ENCODE results near the gene NFATC2. TPM values are rescaled to one million over a fixed set of nuclear protein-coding genes. Genes with fewer than 3 reads are reported as not detected.

Gene NFATC2
- total and polyA plus RNA-seq, 9 donors: 2.2 to 9.4 (median 5.1) TPM

DNA sequence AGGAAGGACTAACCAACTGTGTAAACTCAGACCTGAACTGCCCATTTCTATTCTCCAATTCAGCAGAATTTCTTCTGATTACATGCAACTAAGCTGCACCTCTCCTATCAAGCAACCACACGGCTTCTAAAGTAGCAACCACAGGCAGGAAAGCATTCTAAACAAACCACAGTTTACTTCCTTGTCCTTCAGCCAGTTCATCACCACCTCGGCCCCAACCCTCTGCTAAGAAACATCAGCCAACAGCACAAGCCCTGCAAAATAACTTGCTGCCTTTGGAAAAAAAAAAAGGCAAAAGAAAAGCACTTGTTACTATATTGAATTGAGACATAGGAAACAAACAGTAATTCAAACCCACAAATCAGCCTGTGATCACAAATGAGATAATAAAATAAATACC, 140.3 kb downstream of the NFATC2 start:
- intact Hi-C loops (cut with DNase I): no loop called here
- no peak for TF ChIP-seq EP300 (IDR thresholded peaks at IDR 0.05)
- TF ChIP-seq, protein P1, sequence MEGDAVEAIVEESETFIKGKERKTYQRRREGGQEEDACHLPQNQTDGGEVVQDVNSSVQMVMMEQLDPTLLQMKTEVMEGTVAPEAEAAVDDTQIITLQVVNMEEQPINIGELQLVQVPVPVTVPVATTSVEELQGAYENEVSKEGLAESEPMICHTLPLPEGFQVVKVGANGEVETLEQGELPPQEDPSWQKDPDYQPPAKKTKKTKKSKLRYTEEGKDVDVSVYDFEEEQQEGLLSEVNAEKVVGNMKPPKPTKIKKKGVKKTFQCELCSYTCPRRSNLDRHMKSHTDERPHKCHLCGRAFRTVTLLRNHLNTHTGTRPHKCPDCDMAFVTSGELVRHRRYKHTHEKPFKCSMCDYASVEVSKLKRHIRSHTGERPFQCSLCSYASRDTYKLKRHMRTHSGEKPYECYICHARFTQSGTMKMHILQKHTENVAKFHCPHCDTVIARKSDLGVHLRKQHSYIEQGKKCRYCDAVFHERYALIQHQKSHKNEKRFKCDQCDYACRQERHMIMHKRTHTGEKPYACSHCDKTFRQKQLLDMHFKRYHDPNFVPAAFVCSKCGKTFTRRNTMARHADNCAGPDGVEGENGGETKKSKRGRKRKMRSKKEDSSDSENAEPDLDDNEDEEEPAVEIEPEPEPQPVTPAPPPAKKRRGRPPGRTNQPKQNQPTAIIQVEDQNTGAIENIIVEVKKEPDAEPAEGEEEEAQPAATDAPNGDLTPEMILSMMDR (IDR thresholded peaks at IDR 0.05): no peak
- TF ChIP-seq POLR2A (IDR thresholded peaks at IDR 0.05): no peak
- no peaks in the 10 kb centered on the region for H3K36me3 ChIP-seq
- H3K27ac ChIP-seq: no peak overlapping the region
- no peak for DNase-seq
- 29 to 46% (median 39%) methylated on average over 2 of the region's 2 CpGs for WGBS, 3 donors
- H3K4me1 ChIP-seq (ENCODE audit: insufficient read depth): no peaks in the 10 kb centered on the region
- H3K4me3 ChIP-seq: no peak overlapping the region
- H3K27me3 ChIP-seq: no peaks in the 10 kb centered on the region
- no peaks in the 10 kb centered on the region for H3K9me3 ChIP-seq

DNA sequence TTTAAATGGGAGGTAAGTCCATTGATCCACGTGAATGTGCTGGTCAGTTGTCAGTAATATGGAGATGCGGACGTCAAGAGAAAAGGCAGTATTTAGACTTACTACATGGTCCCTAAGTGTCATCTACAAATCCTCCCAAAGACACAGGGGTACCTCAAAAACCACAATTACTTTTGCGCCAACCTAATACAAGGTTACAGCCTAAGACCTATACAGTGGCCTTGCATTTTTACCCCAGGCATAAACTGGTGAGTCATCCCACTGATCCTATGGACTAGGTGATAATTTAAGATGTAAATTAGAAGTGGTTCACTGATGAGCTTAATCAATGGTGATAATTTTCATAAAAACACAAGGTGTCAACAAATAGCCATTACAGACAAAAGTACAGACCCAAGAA, 141.0 kb downstream of the NFATC2 start:
- Histone ChIP-seq H3K4me1 (ENCODE audit: insufficient read depth) (peaks cover 2% of the 10 kb centered on the region), H3K36me3 (no peaks in the 10 kb centered on the region), H3K27me3 (no peaks in the 10 kb centered on the region), H3K4me3 (no peak overlapping the region), H3K27ac (no peak overlapping the region), H3K9me3 (no peaks in the 10 kb centered on the region)
- DNase-seq: no peak
- intact Hi-C loops (cut with DNase I): no loop called here
- TF ChIP-seq EP300 (IDR thresholded peaks at IDR 0.05): no peak
- TF ChIP-seq, protein P1 (IDR thresholded peaks at IDR 0.05): no peak
- TF ChIP-seq POLR2A (IDR thresholded peaks at IDR 0.05): no peak
- 95 to 98% (median 98%) methylated on average over 4 of the region's 4 CpGs for whole genome bisulfite sequencing, 3 donors

DNA sequence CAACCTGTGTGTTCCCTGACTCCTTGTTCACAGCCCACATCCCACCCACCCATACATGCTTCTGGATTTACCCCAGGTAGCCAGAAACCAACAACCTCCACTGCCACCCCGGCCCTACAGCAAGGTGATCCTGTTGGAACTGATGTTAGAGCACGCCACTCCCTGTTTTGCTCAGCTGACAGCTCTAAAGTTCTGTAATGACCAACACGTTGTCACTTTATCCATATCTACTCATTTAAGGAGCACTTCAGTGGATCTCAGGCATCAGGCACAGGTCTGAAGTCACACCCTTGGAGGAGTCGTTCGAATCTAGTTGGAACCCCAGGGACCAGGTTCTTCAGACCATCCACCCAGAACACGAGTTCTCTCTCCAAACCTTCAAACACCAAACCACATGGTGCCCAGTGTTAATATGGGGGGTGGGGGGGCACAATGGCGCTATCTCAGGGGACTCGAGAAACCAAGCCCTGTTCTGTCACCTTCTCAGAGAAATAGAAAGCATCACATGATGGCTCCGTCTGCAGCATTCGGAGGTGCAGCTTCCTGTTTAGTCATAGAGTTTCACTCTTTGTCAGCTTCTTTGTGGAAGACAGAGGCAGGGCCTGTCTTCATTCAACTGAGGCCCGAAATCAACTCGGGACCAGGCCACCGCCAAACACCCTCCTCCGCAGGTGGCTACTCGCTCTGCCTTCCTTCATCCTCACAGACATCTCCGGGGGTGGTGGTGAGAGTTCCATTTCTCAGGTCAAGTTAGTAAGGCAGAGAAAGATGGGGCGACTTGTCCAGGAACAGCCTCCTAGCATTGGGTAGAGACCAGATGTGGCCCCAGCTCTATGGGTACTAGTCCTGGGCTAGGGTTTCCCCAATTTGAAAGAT, 142.2 kb downstream of the NFATC2 start:
- DNase-seq: no peak
- Histone ChIP-seq H3K4me1 (ENCODE audit: insufficient read depth) (peaks cover 2% of the 10 kb centered on the region), H3K36me3 (no peaks in the 10 kb centered on the region), H3K9me3 (no peaks in the 10 kb centered on the region), H3K27me3 (no peaks in the 10 kb centered on the region), H3K27ac (no peak overlapping the region), H3K4me3 (no peak overlapping the region)
- no peak for TF ChIP-seq EP300 (IDR thresholded peaks at IDR 0.05)
- WGBS, 3 donors: 90 to 92% (median 91%) methylated on average over 17 of the region's 17 CpGs
- intact Hi-C loops (cut with DNase I): no loop called here

DNA sequence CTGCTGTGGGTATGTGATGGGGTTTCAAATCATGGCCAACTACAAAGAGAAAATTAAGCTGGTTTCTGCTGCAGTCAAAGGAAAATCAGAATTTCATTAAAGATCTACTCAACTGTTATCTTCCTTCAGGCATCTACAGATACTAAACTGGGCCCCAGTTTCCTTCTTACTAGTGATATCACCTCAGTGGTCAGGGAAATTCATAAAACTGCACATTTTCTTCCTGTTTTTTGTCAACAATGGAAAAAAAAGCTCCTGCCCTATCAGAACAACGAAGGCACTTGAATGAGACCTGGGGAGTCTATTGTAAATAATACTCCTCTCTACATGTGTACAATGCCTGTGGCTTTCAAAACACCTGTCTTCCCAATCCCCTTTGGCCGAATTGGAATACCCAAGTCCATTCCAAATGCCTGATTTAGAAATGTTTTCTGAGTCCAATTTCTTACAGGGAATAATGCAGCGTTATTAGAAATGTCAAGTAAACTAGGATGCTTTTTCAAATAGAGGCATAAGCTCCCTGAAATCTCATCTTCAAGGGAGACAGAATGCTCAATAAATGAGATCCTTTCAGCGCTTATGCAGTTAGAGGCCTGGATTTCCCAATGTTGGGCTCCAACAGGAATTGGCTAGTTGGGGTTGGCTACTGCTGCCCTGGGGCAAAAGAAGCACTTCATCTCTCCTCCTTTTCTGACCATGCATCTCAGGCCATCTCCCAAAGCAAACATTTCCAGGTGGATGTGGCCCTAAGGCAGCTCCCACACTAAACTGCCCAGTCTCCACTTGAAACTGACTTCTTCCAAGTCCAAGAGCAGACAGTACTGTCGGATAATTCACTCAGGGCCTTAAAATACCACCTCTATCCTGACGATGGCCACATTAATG, 143.3 kb downstream of the NFATC2 start:
- DNase-seq: no peak
- H3K36me3 ChIP-seq: no peaks in the 10 kb centered on the region
- 70 to 81% (median 76%) methylated on average over 6 of the region's 6 CpGs for WGBS, 3 donors
- H3K4me3 ChIP-seq: no peak overlapping the region
- H3K27ac ChIP-seq: no peak overlapping the region
- peaks cover 2% of the 10 kb centered on the region for H3K4me1 ChIP-seq (ENCODE audit: insufficient read depth)
- intact Hi-C loops (cut with DNase I): loop anchor here in 1 of 4 donors (10.0 kb wide), 1 partner anchor 1214 kb away; no protein-coding TSS in a partner anchor
- H3K27me3 ChIP-seq: no peaks in the 10 kb centered on the region
- no peaks in the 10 kb centered on the region for H3K9me3 ChIP-seq
- TF ChIP-seq EP300 (IDR thresholded peaks at IDR 0.05) (no peak), POLR2A (IDR thresholded peaks at IDR 0.05) (no peak)
- TF ChIP-seq, protein P1 (IDR thresholded peaks at IDR 0.05): no peak
